ENCODE data around the gene PRSS33.

PRSS33 gene

DNA sequence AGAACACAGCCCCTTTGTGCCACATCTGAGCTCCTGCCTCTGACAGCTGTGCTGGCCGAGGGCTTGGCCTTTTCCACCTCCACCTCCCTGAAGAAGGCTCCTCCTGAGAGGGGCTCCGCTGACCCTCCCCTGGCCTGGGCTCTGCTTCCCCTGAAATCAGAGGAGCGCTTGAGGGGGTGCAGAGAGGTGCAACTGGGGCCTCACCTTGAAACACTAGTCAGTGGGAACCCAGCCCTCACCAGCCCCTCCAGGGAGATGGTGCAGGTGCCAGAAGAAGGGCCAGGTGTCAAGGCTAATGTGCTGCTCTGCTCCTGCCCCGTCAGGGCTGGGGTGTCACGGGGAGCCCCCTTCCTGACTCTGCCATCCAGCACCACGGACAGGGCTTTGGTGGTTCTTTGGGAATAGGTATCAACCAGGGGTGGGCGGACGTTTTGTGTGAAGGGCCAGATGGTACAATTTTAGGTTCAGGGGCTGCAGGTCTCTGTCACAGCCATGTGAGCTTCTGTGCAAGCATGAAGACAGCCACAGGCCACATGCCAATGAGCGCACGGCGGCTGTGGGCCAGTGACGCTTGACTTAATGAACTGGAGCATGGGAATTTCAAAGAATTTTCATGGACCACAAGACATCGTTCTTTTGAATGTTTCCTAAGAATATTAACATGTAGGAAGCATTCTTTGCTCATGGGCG is 40.6 kb upstream of the PRSS33 start:
- DNase-seq (ENCODE audit: extremely low read depth, insufficient read length) = no peak
- H3K36me3 ChIP-seq (ENCODE audit: control insufficient read depth, insufficient read depth, low read length) = no peaks in the 10 kb centered on the region
- TF ChIP-seq, protein P1, sequence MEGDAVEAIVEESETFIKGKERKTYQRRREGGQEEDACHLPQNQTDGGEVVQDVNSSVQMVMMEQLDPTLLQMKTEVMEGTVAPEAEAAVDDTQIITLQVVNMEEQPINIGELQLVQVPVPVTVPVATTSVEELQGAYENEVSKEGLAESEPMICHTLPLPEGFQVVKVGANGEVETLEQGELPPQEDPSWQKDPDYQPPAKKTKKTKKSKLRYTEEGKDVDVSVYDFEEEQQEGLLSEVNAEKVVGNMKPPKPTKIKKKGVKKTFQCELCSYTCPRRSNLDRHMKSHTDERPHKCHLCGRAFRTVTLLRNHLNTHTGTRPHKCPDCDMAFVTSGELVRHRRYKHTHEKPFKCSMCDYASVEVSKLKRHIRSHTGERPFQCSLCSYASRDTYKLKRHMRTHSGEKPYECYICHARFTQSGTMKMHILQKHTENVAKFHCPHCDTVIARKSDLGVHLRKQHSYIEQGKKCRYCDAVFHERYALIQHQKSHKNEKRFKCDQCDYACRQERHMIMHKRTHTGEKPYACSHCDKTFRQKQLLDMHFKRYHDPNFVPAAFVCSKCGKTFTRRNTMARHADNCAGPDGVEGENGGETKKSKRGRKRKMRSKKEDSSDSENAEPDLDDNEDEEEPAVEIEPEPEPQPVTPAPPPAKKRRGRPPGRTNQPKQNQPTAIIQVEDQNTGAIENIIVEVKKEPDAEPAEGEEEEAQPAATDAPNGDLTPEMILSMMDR (IDR thresholded peaks at IDR 0.05; ENCODE audit: insufficient read depth, low read length, poor library complexity, severe bottlenecking) = no peak
- H3K4me3 ChIP-seq (replicated peaks; ENCODE audit: low read depth, low read length) = no peak overlapping the region
- H3K27me3 ChIP-seq (replicated peaks; ENCODE audit: control insufficient read depth, insufficient read depth, low read length) = no peaks in the 10 kb centered on the region; the same call in 1 of the 2 replicates

DNA sequence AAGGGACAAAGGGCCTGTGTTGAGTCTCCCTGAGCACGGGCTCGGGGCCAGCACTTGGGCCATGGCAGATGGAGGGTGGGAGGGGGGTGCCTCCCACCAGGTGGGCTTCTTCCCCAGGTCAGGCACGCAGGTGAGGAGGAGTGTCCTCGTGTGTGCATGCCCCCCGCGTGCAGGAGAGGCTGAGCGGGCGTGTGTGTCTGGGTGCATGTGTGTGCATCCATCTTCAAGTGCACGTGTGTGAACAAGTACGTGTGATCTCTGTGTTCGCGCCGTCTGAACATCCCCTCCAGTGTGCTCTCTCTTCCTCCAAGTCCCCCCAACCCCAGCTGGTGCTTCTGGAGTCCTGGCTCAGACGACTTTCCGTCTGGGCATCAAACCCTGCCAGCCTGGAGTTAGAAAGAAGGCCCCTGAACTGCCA is 40.0 kb upstream of the PRSS33 start:
- H3K36me3 ChIP-seq (ENCODE audit: control insufficient read depth, insufficient read depth, low read length) = no peaks in the 10 kb centered on the region
- TF ChIP-seq, protein P1 (IDR thresholded peaks at IDR 0.05; ENCODE audit: insufficient read depth, low read length, poor library complexity, severe bottlenecking) = no peak
- DNase-seq (ENCODE audit: extremely low read depth, insufficient read length) = no peak
- H3K27me3 ChIP-seq (replicated peaks; ENCODE audit: control insufficient read depth, insufficient read depth, low read length) = no peaks in the 10 kb centered on the region; the same call in 1 of the 2 replicates
- H3K4me3 ChIP-seq (replicated peaks; ENCODE audit: low read depth, low read length) = no peak overlapping the region

DNA sequence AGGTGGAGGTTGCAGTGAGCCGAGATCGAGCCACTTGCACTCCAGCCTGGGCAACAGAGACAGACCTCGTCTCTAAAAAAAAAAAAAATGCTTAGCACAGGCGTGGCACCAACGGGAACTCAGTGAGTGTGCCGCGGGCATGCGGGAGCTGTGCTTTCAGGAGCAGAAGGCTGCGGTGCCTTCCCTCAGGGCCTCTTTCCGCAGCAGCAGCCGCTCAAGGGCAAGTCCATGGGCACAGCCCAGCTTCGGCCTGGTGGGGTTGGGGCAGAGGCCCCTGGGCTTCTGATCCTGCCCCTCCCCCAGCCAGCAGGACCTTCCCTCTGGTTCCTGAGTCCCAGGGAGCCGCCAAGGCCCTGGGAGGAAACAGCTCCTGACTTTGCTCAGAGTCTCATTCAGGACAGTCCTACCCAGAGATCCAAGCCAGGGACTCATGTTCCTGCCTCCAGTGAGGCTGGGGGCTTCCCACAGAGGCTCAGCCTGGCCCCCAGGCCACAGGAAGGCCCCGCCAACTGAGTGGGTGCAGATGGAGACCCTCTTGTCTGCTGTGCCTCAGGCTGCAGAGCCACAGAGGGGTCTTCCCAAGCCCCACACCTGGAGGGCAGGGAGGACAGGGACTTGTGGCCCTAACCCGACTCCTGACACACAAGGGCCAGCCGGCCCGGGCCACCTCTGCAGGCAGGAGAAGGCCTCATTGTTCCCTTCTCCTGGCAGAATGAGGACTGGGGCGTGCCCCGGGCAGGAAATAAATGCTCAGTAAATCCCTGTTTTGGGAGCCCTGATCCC is 39.4 kb upstream of the PRSS33 start:
- no peak for DNase-seq (ENCODE audit: extremely low read depth, insufficient read length)
- TF ChIP-seq, protein P1 (IDR thresholded peaks at IDR 0.05; ENCODE audit: insufficient read depth, low read length, poor library complexity, severe bottlenecking) = no peak
- H3K4me3 ChIP-seq (replicated peaks; ENCODE audit: low read depth, low read length) = no peak overlapping the region
- H3K27me3 ChIP-seq (replicated peaks; ENCODE audit: control insufficient read depth, insufficient read depth, low read length) = no peaks in the 10 kb centered on the region; the same call in 1 of the 2 replicates
- H3K36me3 ChIP-seq (ENCODE audit: control insufficient read depth, insufficient read depth, low read length) = no peaks in the 10 kb centered on the region

DNA sequence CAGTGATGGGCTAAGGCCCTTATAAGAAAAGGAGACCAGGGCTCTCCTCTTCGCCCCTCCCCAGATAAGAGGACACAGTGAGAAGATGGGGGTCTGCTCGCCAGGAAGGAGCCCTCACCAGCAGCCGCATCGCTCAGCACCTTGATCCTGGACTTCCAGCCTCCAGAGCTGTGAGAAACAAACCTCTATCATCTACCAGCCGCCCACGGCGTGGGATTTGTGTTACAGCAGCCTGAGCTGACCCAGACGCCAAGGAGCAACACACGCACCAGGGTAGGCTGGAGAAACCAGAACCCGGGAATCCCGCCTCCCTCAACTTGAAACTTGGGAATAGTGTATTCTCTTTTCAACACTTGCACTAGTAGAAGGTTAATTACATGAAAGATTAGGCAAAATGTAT is 38.5 kb upstream of the PRSS33 start:
- TF ChIP-seq, protein P1 (IDR thresholded peaks at IDR 0.05; ENCODE audit: insufficient read depth, low read length, poor library complexity, severe bottlenecking) = no peak
- Histone ChIP-seq H3K27me3 (replicated peaks; ENCODE audit: control insufficient read depth, insufficient read depth, low read length) (no peaks in the 10 kb centered on the region; the same call in 1 of the 2 replicates), H3K4me3 (replicated peaks; ENCODE audit: low read depth, low read length) (no peak overlapping the region), H3K36me3 (ENCODE audit: control insufficient read depth, insufficient read depth, low read length) (no peaks in the 10 kb centered on the region)
- DNase-seq (ENCODE audit: extremely low read depth, insufficient read length) = no peak

DNA sequence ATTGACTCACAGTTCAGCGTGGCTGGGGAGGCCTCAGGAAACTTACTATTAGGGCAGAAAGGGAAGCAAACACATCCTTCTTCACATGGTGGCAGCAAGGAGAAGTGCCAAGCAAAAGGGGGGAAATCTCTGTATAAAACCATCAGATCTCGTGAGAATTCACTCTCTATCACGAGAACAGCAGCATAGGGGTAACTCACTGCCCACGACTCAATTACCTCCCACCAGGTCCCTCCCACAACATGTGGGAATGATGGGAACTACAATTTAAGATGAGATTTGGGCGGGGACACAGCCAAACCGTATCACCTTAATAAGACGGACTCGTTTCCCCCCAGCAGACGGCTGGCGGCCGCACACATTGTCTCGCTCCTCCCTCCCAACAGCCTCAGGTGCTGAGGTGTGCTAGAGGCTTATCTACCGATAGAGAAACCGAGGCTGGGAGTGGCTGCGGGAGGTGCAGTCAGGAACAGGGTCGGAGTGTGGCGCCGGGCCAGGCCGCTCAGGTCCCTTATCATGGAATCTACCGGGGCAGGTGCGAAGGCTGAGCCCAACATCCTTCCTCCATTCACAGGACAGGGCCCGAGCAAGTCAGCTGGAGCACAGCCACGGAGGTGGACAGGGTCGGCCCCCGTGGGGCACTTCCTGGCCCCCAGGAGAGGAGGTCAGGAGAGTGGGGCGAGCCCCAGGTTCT is 37.8 kb upstream of the PRSS33 start:
- Histone ChIP-seq H3K36me3 (ENCODE audit: control insufficient read depth, insufficient read depth, low read length) (no peaks in the 10 kb centered on the region), H3K4me3 (replicated peaks; ENCODE audit: low read depth, low read length) (no peak overlapping the region), H3K27me3 (replicated peaks; ENCODE audit: control insufficient read depth, insufficient read depth, low read length) (no peaks in the 10 kb centered on the region; the same call in 1 of the 2 replicates)
- TF ChIP-seq, protein P1 (IDR thresholded peaks at IDR 0.05; ENCODE audit: insufficient read depth, low read length, poor library complexity, severe bottlenecking) = no peak
- DNase-seq (ENCODE audit: extremely low read depth, insufficient read length) = no peak

All from GM06990 (cell line).